ELF-1 (cell line): ENCODE results near the gene OVCA2.

Experiments used
- DNase-seq: peaks from one replicate; pipeline ENCODE4 v3.0.0-alpha.2; 2016; ENCODE audit warnings: low read depth, low spot score

OVCA2 gene

GRCh38 chr17:2034157-2034556, 7.7 kb upstream of the OVCA2 start:
- DNase-seq: no peak

- DNase-seq: no peak
Observed at GRCh38 chr17:2034806-2035540, 6.8 kb upstream of the OVCA2 start.

- DNase-seq: no peak
Observed at GRCh38 chr17:2035541-2036488, 6.0 kb upstream of the OVCA2 start.

GRCh38 chr17:2037155-2037554, 4.7 kb upstream of the OVCA2 start:
- DNase-seq: no peak

- DNase-seq: no peak
Observed at GRCh38 chr17:2040219-2040827, 1.5 kb upstream of the OVCA2 start.

- no peak for DNase-seq
Observed at GRCh38 chr17:2040942-2041560, 771 bp upstream of the OVCA2 start.

- DNase-seq: peak; percentile 54
Observed at GRCh38 chr17:2042390-2042847, 597 bp downstream of the OVCA2 start.

GRCh38 chr17:2042933-2043332, 1.1 kb downstream of the OVCA2 start:
- no peak for DNase-seq

- no peak for DNase-seq
Observed at GRCh38 chr17:2043785-2044184, 2.0 kb downstream of the OVCA2 start.

GRCh38 chr17:2044263-2044894, 2.6 kb downstream of the OVCA2 start:
- DNase-seq: no peak

- no peak for DNase-seq
Observed at GRCh38 chr17:2047590-2047989, 5.8 kb downstream of the OVCA2 start.

- DNase-seq: no peak
Observed at GRCh38 chr17:2048805-2049204, 7.0 kb downstream of the OVCA2 start.

- peak; percentile 63 for DNase-seq
Observed at GRCh38 chr17:2049333-2050299, 7.8 kb downstream of the OVCA2 start.

- no peak for DNase-seq
Observed at GRCh38 chr17:2050300-2051060, 8.7 kb downstream of the OVCA2 start.

GRCh38 chr17:2051061-2051932, 9.5 kb downstream of the OVCA2 start:
- no peak for DNase-seq

- no peak for DNase-seq
Observed at GRCh38 chr17:2051933-2052559, 10.2 kb downstream of the OVCA2 start.

GRCh38 chr17:2053380-2054261, 11.8 kb downstream of the OVCA2 start:
- DNase-seq: peak; percentile 82
